ENCODE measurements around the gene CHST11. TPM values are rescaled to one million over a fixed set of nuclear protein-coding genes. Genes with fewer than 3 reads are reported as not detected.

CHST11 gene
- total and polyA plus RNA-seq, 2 of the 4 experiments (the other 2 are of a cell fraction) = 1.4 to 2.7 TPM

GRCh38 chr12:104604070-104604994 lies 147.6 kb downstream of the CHST11 start:
- Histone ChIP-seq H3K79me1 (ENCODE audit: low read depth in 1 of 2, low read length in 2 of 2) (peaks cover 0 to 4% of the 10 kb centered on the region in 2 experiments; a peak in 1 of 4 replicates), H2BK120ac (ENCODE audit: low read depth, low read length) (peak overlapping the region; percentile 95), H3K27me3 (ENCODE audit: control insufficient read depth, insufficient read depth, low read length) (no peaks in the 10 kb centered on the region), H3K4me3 (ENCODE audit: insufficient read depth, low read depth, low read length) (no peak overlapping the region), H3K27ac (ENCODE audit: insufficient read depth, low read length) (no peak overlapping the region; the same call in 1 of the 2 replicates), H3K4me1 (ENCODE audit: control insufficient read depth, insufficient read depth, low read length) (peaks cover 7% of the 10 kb centered on the region), H3K23ac (ENCODE audit: low read depth, low read length) (peak overlapping the region; percentile 80), H2AFZ (replicated peaks; ENCODE audit: low read length, poor library complexity) (peak overlapping the region; percentile 81), H3K56ac (ENCODE audit: extremely low read depth, insufficient read depth, low read length) (0 out of 2 replicates have a peak overlapping the region, but pooled peaks have one; percentile 3), H3K9me1 (ENCODE audit: insufficient read depth, low read length) (peaks cover 19% of the 10 kb centered on the region), H2BK5ac (ENCODE audit: low read depth, low read length, poor library complexity, severe bottlenecking) (peak overlapping the region; percentile 59), H3K14ac (replicated peaks; ENCODE audit: low read depth, low read length) (peak overlapping the region; percentile 84), H2BK15ac (ENCODE audit: low read depth, low read length) (peak overlapping the region; percentile 19; the same call in 1 of the 3 replicates), H4K5ac (ENCODE audit: low read depth, low read length) (no peak overlapping the region), H4K91ac (ENCODE audit: insufficient read depth, low read depth, low read length) (peak overlapping the region; percentile 61), H4K20me1 (ENCODE audit: insufficient read depth, low read length) (peaks cover 7% of the 10 kb centered on the region; the same call in 1 of the 2 replicates), H2BK20ac (ENCODE audit: low read depth, low read length) (peak overlapping the region; percentile 88), H2AK5ac (ENCODE audit: low read depth, low read length) (peak overlapping the region; percentile 50; the same call in 1 of the 2 replicates), H3K9me3 (ENCODE audit: control insufficient read depth, insufficient read depth, low read length) (no peaks in the 10 kb centered on the region), H2AK9ac (replicated peaks; ENCODE audit: low read depth, low read length, poor library complexity) (peak overlapping the region; percentile 8), H3K4ac (ENCODE audit: low read depth, low read length) (peak overlapping the region; percentile 88), H4K8ac (ENCODE audit: low read depth in 2 of 2, low read length in 2 of 2) (peak overlapping the region in 1 of 2 experiments; percentile 52; a peak in 1 of 4 replicates), H3K4me2 (ENCODE audit: low read depth, low read length) (peak overlapping the region; percentile 65), H3K18ac (ENCODE audit: low read depth, low read length) (peak overlapping the region; percentile 13; the same call in 1 of the 2 replicates), H3K36me3 (ENCODE audit: control insufficient read depth, insufficient read depth, low read length) (no peaks in the 10 kb centered on the region), H3K9ac (ENCODE audit: low read depth, low read length) (no peak overlapping the region)
- BruUV-seq (replicated peaks) = no TSS peak
- ATAC-seq (ENCODE audit: low read depth) (peak; percentile 98), DNase-seq (peak; percentile 96)
- POLR2A ChIA-PET (ENCODE audit: unreplicated experiment) = no interaction called here
- intact Hi-C loops (cut with micrococcal nuclease) = no loop called here
- in situ Hi-C loops (cut with MboI; ENCODE audit: low sequenced_read_pairs) = no loop called here
- dilution Hi-C loops (cut with HindIII; ENCODE audit: low sequenced_read_pairs, unreplicated experiment) = no loop called here
- WGBS, 2 experiments (ENCODE audit: extremely low coverage in 2 of 2, insufficient read length in 1 of 2) = 50% methylated on average over 1 of the region's 10 CpGs; no CpG with 5 or more reads in 1 of the 2 experiments
- CTCF ChIA-PET = interaction anchor here (0.5 to 1.5 kb wide), 5 partner anchors 16 to 499 kb away, joined by 3 to 5 read pairs (median 4); no protein-coding TSS in a partner anchor
- TF ChIP-seq RAD21 (IDR thresholded peaks at IDR 0.05; ENCODE audit: low read length) (no peak), SMC3 (IDR thresholded peaks at IDR 0.05; ENCODE audit: low read depth, low read length) (0 out of 2 replicates have a peak, but pooled peaks have one; percentile 1), MAFK (IDR thresholded peaks at IDR 0.05; ENCODE audit: low read depth, low read length) (no peak), BHLHE40 (IDR thresholded peaks at IDR 0.05; ENCODE audit: low read depth, low read length) (peak; percentile 64; the same call in 1 of the 2 replicates), RCOR1 (IDR thresholded peaks at IDR 0.05; ENCODE audit: insufficient replicate concordance, low read length) (no peak), ELK1 (IDR thresholded peaks at IDR 0.05; ENCODE audit: borderline replicate concordance, low read depth, low read length) (no peak), MAZ (IDR thresholded peaks at IDR 0.05; ENCODE audit: borderline replicate concordance, low read depth, low read length) (peak; percentile 62; the same call in 1 of the 2 replicates), CEBPB (IDR thresholded peaks at IDR 0.05; ENCODE audit: low read depth, low read length) (peak; percentile 88), MXI1 (IDR thresholded peaks at IDR 0.05; ENCODE audit: borderline replicate concordance, low read depth, low read length) (no peak), NFE2L2 (IDR thresholded peaks at IDR 0.05; ENCODE audit: low read depth, low read length) (no peak), USF2 (IDR thresholded peaks at IDR 0.05; ENCODE audit: low read depth, low read length) (no peak)
- TF ChIP-seq, protein P1, sequence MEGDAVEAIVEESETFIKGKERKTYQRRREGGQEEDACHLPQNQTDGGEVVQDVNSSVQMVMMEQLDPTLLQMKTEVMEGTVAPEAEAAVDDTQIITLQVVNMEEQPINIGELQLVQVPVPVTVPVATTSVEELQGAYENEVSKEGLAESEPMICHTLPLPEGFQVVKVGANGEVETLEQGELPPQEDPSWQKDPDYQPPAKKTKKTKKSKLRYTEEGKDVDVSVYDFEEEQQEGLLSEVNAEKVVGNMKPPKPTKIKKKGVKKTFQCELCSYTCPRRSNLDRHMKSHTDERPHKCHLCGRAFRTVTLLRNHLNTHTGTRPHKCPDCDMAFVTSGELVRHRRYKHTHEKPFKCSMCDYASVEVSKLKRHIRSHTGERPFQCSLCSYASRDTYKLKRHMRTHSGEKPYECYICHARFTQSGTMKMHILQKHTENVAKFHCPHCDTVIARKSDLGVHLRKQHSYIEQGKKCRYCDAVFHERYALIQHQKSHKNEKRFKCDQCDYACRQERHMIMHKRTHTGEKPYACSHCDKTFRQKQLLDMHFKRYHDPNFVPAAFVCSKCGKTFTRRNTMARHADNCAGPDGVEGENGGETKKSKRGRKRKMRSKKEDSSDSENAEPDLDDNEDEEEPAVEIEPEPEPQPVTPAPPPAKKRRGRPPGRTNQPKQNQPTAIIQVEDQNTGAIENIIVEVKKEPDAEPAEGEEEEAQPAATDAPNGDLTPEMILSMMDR (conservative IDR thresholded peaks at IDR 0.05; ENCODE audit: low read depth, low read length) = no peak
